Measurements from ENCODE around the gene BAG1.

The BAG1 gene

GRCh38 chr9:33273972-33274328 is 9.4 kb upstream of the BAG1 start:
- DNase-seq (ENCODE audit: low read depth in 2 of 3, low spot score in 2 of 3) = no peak

- no peak for DNase-seq (ENCODE audit: low read depth in 2 of 3, low spot score in 2 of 3)
Observed at GRCh38 chr9:33273266-33273971, 8.9 kb upstream of the BAG1 start.

GRCh38 chr9:33272061-33272460 is 7.6 kb upstream of the BAG1 start:
- no peak for DNase-seq (ENCODE audit: low read depth in 2 of 3, low spot score in 2 of 3)

GRCh38 chr9:33270146-33270545 is 5.6 kb upstream of the BAG1 start:
- DNase-seq (ENCODE audit: low read depth in 2 of 3, low spot score in 2 of 3) = no peak

GRCh38 chr9:33267151-33267767 is 2.8 kb upstream of the BAG1 start:
- DNase-seq (ENCODE audit: low read depth in 2 of 3, low spot score in 2 of 3) = no peak

GRCh38 chr9:33265211-33265865 is 830 bp upstream of the BAG1 start:
- DNase-seq (ENCODE audit: low read depth in 2 of 3, low spot score in 2 of 3) = no peak

- DNase-seq (ENCODE audit: low read depth in 2 of 3, low spot score in 2 of 3) = peak in 2 of 3 experiments; percentile 26 to 31
Observed at GRCh38 chr9:33264003-33264472, 470 bp downstream of the BAG1 start.

- no peak for DNase-seq (ENCODE audit: low read depth in 2 of 3, low spot score in 2 of 3)
Observed at GRCh38 chr9:33263131-33264002, 1.1 kb downstream of the BAG1 start.

GRCh38 chr9:33260372-33260771 is 4.1 kb downstream of the BAG1 start:
- no peak for DNase-seq (ENCODE audit: low read depth in 2 of 3, low spot score in 2 of 3)

GRCh38 chr9:33257276-33257675 is 7.2 kb downstream of the BAG1 start:
- no peak for DNase-seq (ENCODE audit: low read depth in 2 of 3, low spot score in 2 of 3)

GRCh38 chr9:33256236-33256635 is 8.3 kb downstream of the BAG1 start:
- DNase-seq (ENCODE audit: low read depth in 2 of 3, low spot score in 2 of 3) = no peak

- no peak for DNase-seq (ENCODE audit: low read depth in 2 of 3, low spot score in 2 of 3)
Observed at GRCh38 chr9:33255471-33255870, 9.0 kb downstream of the BAG1 start.

GRCh38 chr9:33255014-33255413 is 9.5 kb downstream of the BAG1 start:
- no peak for DNase-seq (ENCODE audit: low read depth in 2 of 3, low spot score in 2 of 3)

- DNase-seq (ENCODE audit: low read depth in 2 of 3, low spot score in 2 of 3) = no peak
Observed at GRCh38 chr9:33254211-33254610, 10.3 kb downstream of the BAG1 start.

GRCh38 chr9:33250458-33250995 is 14.0 kb downstream of the BAG1 start:
- no peak for DNase-seq (ENCODE audit: low read depth in 2 of 3, low spot score in 2 of 3)

GRCh38 chr9:33249983-33250382 is 14.5 kb downstream of the BAG1 start:
- DNase-seq (ENCODE audit: low read depth in 2 of 3, low spot score in 2 of 3) = no peak

GRCh38 chr9:33249087-33249658 is 15.3 kb downstream of the BAG1 start:
- no peak for DNase-seq (ENCODE audit: low read depth in 2 of 3, low spot score in 2 of 3)

GRCh38 chr9:33248606-33249005 is 15.9 kb downstream of the BAG1 start:
- DNase-seq (ENCODE audit: low read depth in 2 of 3, low spot score in 2 of 3) = no peak

GRCh38 chr9:33246269-33246860 is 18.1 kb downstream of the BAG1 start:
- no peak for DNase-seq (ENCODE audit: low read depth in 2 of 3, low spot score in 2 of 3)

- DNase-seq (ENCODE audit: low read depth in 2 of 3, low spot score in 2 of 3) = no peak
Observed at GRCh38 chr9:33245341-33245740, 19.2 kb downstream of the BAG1 start.

Measured in activated CD8-positive, alpha-beta memory T cell treated with anti-CD3 and anti-CD28 coated beads for 48 hours (primary cell).